DMS153 (cell line): ENCODE measurements around the gene CHST11.
"Not testable (repeated sequence)": the region's sequence is repeated elsewhere in the genome, so short reads cannot be mapped to it uniquely, and the experiment has no call there.

ENCODE experiments used
- DNase-seq: peaks from one replicate; lab custom pipeline; 2025; lab: John Stamatoyannopoulos, UW

Gene CHST11

GRCh38 chr12:104526320-104526719 is 69.6 kb downstream of the CHST11 start:
- no peak for DNase-seq

- no peak for DNase-seq
Observed at GRCh38 chr12:104526751-104527150, 70.0 kb downstream of the CHST11 start.

DNA sequence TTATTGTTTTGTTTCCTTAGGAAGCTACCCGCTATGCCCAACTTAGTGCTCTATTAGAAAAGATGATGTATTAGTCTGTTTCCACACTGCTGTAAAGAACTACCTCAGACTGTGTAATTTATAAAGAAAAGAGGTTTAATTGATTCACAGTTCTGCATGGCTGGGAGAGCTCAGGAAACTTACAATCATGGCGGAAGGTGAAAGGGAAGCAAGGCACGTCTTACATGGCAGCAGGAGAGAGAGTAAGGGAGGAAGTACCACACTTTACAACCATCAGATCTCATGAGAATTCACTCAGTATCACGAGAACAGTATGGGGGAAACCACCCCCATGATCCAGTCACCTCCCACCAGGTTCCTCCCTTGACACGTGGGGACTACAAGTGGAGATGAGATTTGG is 70.9 kb downstream of the CHST11 start:
- DNase-seq: not testable (repeated sequence)

DNA sequence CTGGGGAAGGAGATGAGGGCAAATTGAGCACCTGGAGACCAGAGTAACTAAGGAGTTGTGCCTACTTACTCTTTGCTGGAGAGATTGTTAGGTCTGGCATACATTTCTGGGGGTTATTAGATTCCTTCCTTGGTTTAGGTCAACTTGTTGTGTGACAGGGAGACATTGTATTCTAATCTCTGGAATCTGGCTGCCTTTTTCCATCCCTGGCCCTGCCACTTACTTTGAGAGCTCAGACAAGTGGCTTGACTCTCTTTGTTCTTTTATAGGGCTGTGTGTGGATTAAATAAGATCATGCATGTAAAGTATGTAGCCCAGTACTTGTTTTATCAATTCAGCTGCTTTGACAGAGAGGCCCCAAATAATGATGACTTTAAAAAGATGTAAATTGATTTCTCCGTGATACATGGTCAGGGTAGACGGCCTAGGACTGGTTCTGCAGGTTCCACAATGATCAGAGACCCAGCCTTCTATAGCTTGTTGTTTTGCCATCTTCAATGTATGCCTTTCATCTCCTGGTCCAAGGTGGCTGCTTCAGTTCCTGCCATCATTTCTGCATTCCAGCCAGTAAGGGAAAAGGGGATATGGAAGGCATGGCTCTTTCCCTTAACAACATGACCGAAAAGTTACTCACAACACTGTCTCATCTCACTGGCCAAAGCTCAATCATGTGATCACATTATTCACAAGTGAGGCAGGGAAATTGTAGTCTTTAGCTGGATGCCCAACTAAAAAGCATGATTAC is 72.6 kb downstream of the CHST11 start:
- DNase-seq: peak; percentile 27

DNA sequence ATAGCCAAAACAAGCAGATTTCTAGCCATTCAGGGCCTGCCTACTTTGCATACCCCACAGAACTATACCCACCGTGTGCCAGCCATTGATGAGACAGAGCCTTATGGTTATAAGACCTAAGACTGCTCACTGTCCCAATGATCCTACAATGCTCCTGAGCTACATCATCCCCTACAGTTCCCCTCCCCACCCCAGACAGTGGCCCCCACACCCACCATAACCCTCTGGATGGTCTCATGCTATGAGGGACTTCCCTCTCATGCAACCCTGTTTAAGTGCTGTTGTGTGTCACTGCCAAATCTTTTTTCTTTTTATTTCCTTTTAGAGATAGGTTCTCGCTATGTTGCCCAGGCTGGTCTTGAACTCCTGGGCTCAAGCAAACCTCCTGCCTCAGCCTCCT is 75.9 kb downstream of the CHST11 start:
- no peak for DNase-seq

- no peak for DNase-seq
Observed at GRCh38 chr12:104533134-104533533, 76.4 kb downstream of the CHST11 start.

DNA sequence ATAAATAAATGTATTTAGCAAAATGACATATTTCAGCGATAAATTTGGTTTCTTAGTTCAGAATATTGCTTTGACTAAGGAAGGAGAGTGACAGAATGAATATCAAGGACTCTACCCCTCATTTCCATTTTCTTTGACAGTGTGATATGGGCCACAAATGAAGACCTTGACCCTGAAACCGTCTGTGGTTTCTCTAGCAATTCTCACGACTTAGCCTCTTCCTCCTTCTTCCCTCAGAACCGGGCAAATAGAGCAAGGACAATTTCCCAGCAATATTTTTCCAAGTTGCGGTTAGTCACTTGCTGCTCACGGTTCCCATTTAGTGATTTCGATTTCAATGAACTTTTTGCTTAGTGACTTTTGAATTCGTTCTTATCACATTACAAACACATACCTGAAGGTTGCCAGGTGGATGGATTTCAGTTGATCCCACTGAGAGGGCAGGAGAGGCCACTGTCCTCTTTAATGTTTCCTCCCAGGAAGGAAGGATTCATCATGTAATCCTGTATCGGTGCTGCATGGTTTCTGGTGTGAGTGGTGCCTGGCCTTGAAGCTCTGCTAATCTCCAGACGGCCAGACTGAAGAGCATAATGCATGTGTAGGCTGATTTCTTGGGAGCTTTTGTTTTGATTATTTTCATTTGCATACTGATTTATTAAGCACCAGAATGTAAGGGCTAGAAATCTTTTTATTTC is 77.6 kb downstream of the CHST11 start:
- no peak for DNase-seq

- DNase-seq: no peak
Observed at GRCh38 chr12:104534857-104535248, 78.1 kb downstream of the CHST11 start.

DNA sequence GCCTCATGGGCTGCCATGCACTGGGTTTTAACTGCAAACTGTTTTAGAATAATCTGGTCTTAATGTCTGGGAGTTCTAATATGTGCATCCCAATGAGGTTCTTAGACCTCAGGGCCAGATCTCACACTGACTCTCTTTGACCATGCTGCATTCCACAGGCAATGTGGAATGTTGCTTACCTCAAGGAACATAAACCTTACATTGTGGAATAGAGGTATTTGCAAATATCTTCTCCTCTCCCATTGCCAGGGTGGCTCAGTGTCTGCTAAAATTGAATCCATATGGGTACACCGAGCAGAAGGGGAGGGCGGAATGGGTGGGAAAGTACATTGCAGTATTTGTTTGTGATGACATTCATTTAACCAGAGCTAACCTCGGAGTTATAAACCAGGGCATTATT is 78.6 kb downstream of the CHST11 start:
- DNase-seq: no peak

DNA sequence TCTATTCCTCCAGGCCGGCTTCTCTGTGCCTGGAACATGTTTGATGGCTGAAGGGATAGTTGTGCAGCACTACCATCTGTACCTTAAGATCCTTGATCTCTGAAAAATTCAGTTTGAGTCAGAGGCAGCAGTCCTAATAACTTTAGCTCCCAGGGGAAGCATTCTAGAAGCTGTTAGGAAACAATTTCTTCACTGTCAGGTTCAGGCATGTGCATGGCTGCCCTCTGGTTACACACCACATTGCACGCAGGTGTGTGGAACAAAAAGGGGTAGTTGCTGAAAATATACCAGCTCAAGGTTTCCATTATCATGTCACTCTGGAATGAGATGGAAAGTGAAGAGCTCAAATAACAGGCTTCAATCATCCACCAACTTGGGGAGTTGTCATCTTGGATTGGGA is 80.1 kb downstream of the CHST11 start:
- no peak for DNase-seq

GRCh38 chr12:104538056-104538455 is 81.3 kb downstream of the CHST11 start:
- DNase-seq: no peak

- no peak for DNase-seq
Observed at GRCh38 chr12:104538891-104539462, 82.2 kb downstream of the CHST11 start.

GRCh38 chr12:104544836-104545235 is 88.1 kb downstream of the CHST11 start:
- DNase-seq: no peak

DNA sequence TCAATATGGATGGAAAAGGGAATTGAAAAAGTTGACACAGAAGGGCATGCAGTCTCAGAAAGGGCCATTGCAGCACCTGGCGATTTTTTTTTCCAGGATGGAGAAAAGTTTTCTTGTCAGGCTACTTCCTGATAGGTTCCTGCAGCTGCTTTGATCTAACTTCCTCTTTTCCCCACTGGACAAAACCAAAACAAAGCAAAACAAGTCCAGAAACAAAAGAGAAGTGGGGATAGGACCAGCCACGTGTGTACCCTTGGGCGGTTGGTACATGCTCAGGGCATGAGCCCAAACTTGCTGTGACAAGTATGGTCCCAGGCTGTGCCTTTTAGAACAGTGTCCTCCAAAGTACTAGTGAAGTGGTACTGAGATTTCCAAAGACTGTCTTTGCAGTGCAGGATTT is 89.8 kb downstream of the CHST11 start:
- DNase-seq: no peak

- no peak for DNase-seq
Observed at GRCh38 chr12:104547235-104547634, 90.5 kb downstream of the CHST11 start.

DNA sequence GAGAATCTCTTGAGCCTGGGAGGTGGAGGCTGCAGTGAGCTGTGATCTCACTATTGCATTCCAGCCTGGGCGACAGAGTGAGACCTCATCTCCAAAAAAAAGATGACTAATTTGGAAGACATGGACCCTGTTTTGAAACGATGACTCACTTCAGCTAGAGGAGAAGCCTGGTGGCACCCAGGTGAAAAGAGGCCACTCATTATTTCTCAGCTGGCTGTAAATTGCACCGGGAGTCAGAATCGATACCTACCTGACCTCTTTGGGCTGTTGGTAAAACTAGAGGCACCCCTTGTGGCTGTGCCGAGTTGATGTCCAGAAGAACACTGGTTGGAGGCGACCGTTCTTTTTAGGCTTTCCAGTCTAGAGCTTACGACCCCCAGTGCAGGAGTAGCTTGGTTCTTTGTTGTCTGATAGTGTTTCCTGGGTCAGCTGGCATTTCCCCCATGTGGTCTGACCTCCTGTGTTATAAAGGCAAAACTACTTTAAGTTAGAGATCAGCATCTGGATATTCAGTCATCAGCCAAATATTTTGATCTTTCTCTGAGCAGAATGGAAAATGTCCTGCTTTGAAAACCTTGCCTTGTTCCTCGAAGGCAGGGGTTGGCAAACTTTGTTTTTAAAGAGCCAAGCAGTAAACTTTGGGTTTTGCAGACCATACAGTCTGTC is 93.2 kb downstream of the CHST11 start:
- no peak for DNase-seq

- DNase-seq: no peak
Observed at GRCh38 chr12:104551313-104551931, 94.7 kb downstream of the CHST11 start.

- DNase-seq: no peak
Observed at GRCh38 chr12:104553421-104553820, 96.7 kb downstream of the CHST11 start.

GRCh38 chr12:104555648-104556047 is 98.9 kb downstream of the CHST11 start:
- peak; percentile 89 for DNase-seq

- DNase-seq: no peak
Observed at GRCh38 chr12:104557488-104558195, 100.9 kb downstream of the CHST11 start.

GRCh38 chr12:104560881-104561280 is 104.1 kb downstream of the CHST11 start:
- no peak for DNase-seq

GRCh38 chr12:104562763-104563162 is 106.0 kb downstream of the CHST11 start:
- DNase-seq: no peak
